T-helper 1 cell treated with Interleukin-12 subunit alpha and Interleukin-12 subunit beta and Interleukin-4 antibody, amounts not matched to agents 30 ng/mL and 1 ng/mL, for 36 hours (primary cell): ENCODE results near the gene GPC5. TPM values are rescaled to one million over a fixed set of nuclear protein-coding genes. Genes with fewer than 3 reads are reported as not detected.

Experiments used
- intact Hi-C: fragments of 100-400 bp; cut with micrococcal nuclease; formaldehyde crosslinking; loops from one replicate; pipeline ENCODE4 v1.15.1; 2024
- total RNA-seq: library from RNA; stranded (reverse); gene quantifications from 2 replicates; pipeline ENCODE4 v1.2.3, GENCODE V29; 2022

Gene GPC5
- total RNA-seq, 1 donor from 2014 or later = 0.22 TPM

DNA sequence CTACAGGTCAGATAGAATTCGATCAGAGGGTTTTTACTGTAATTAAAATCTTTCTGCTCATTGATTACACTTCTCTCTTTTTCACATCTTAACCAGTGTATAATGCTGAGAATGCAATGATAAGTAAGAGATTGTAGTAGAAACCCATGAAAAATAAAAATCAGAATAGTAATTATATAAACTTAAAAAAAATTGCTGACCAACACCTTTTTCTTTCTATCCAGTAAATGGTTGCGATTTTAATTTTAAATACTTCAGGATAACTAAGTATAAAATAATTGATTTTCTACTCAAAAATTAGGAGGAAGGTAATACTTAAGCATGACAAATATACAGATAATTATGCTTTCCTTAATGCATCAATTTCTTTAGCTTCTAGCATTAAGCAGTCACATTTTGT is 917.6 kb downstream of the GPC5 start:
- intact Hi-C loops = no loop called here

DNA sequence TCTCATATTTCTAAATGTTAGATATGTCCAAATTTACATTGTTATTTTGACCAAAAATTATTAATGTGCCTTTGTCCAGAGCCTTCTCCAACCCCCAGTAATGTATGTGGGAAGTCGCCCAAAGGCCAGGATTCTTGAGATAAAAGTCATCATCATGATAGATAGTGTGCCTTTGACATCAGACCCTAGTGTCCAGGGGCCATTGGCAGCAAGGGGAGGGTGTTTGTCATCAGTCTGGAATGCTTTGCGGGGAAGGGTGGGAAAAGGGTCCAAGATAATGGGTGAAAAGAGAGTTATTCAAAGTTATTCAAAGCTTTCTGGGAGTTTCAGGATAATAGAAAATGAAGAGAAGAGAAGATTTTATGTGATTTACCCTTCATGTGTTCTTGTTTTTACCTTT is 918.6 kb downstream of the GPC5 start:
- intact Hi-C loops = no loop called here

- intact Hi-C loops = no loop called here
Measured at GRCh38 chr13:92320323-92320722, 921.9 kb downstream of the GPC5 start.

GRCh38 chr13:92321174-92321573 is 922.8 kb downstream of the GPC5 start:
- intact Hi-C loops = no loop called here

DNA sequence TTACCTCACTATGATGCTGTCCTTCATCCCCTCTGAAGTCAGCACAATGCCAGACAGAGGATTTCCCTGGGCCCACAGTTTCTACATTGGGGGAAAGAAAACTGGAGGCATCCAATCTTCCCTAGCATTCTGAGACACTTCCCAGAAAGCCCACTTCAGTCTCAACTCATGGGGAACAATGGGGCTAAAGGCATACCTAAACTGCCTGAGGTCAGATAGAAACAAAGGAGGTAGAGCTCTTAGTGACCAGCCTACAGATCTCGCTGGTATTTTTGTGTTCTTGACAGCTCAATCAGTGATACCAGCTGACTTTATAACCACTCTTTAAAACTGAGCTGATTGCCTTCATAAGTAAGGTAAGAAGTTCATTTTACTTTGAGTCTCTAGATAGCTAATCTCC is 947.2 kb downstream of the GPC5 start:
- intact Hi-C loops = no loop called here

DNA sequence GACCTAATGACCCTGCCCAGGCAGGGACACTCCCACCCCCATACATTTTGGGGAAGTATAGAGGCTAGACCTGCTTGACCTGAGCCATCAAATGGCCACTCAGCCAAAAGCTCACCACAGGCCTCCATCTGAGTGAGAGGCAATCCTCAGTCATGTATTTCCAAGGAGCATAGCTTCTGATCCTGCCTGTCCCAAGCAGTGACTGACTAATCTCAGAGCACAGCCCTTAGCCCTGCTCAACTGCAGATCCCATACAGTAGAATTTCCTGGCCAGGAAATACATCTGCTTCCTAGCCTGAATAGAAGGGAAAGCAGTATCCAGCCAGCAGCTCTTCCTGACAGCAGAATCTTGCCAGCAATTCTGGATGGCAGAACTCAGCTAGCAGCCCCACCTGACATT is 947.6 kb downstream of the GPC5 start:
- intact Hi-C loops = no loop called here

- intact Hi-C loops = no loop called here
Measured at GRCh38 chr13:92354583-92354982, 956.2 kb downstream of the GPC5 start.

DNA sequence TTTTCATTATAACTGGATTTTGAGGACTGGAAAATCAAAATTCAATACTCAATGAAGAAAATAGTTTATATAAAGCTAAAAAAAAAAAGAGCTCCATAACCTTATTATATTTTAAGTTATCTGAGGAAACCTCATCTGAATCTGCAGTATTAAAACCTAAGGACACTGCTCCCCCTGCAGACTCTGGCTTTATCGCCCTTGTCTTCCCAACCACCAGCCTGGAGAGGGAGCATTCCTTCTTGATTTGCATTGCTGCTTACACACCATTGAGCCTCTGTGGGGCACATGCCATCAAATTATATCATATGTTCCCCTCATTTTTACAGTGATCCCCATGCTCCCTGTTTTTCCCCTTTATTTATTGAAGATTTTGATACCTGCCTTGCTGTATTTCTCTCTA is 956.8 kb downstream of the GPC5 start:
- intact Hi-C loops = no loop called here

GRCh38 chr13:92362717-92363116 is 964.3 kb downstream of the GPC5 start:
- intact Hi-C loops = no loop called here

GRCh38 chr13:92365904-92366303 is 967.5 kb downstream of the GPC5 start:
- intact Hi-C loops = no loop called here

DNA sequence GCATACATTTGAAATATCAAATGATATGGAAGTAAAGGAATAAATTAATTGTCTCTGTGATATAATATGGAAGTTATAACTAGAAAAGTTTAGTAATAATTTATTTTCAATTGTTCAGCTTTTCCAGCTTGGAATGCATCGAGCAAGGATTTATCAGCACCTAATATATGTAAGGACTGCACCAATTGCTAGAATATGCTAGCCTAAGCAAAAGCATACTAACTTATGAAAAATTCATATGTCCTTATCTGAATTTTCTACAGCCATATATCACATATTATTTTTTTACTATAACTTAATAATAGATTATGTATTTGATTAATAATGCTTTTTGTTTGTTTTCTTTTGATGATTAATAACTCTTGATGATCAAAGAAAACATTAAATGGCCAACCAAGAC is 979.0 kb downstream of the GPC5 start:
- intact Hi-C loops = no loop called here

- intact Hi-C loops = no loop called here
Measured at GRCh38 chr13:92379371-92379770, 981.0 kb downstream of the GPC5 start.

- intact Hi-C loops = no loop called here
Measured at GRCh38 chr13:92384410-92384809, 986.0 kb downstream of the GPC5 start.

GRCh38 chr13:92387245-92387644 is 988.8 kb downstream of the GPC5 start:
- intact Hi-C loops = no loop called here

DNA sequence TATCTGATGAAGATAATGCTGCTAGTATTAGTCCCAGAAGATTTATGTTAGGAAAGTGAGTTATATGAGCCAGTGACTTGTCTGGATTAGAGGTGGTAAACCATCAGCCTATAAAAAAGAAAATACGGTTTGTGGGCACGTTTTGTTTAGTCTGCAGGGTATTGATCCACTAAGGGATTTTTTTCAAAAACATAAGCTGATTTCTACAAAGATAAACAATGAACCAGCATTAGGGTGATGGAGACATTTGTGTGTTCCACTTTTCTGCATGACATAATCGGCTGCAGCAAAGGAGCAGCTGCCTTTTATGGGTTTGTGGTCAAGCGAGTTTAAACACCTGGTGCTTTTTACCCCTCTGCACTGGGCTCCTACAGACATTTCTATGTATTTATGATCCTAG is 991.8 kb downstream of the GPC5 start:
- intact Hi-C loops = no loop called here

- intact Hi-C loops = no loop called here
Measured at GRCh38 chr13:92403606-92404005, 1005.2 kb downstream of the GPC5 start.

GRCh38 chr13:92407858-92408257 is 1009.4 kb downstream of the GPC5 start:
- intact Hi-C loops = no loop called here

DNA sequence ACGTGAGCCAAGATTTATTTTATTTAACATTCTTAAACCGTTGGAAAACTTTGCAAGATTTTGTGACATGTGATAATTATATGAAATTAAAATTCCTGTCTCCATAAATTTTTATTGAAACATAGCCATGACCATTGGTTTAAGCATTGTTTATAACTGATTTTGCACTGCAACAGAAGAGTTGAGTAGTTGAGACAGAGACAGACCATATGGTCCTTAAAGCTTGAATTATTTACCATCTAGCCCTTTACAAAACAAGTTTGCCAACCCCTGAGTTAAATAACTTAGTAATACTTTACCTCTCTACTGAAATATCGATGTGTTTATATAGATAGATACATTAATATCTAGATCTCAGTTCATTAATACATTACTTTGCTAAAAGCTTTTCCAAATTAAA is 1014.1 kb downstream of the GPC5 start:
- intact Hi-C loops = no loop called here

GRCh38 chr13:92412996-92413395 is 1014.6 kb downstream of the GPC5 start:
- intact Hi-C loops = no loop called here

GRCh38 chr13:92413452-92413851 is 1015.0 kb downstream of the GPC5 start:
- intact Hi-C loops = no loop called here

DNA sequence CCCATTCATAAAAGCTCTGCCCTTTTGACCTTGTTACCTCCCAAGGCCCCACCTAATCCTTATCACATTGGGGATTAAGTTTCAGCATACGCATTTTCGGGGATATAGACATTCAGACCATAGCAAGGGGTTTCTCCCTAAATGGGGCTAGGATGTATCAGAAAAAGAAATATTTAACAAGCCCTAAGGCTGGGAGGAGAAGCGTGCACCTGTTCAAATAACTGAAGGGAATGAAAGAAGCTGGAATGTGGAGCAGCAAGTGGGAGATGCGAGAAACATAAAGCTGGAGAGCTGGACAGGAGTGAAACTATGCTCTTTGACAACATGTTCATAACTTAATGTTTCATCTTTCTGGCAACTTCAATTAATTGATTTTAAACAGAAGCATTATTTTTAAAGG is 1016.4 kb downstream of the GPC5 start:
- intact Hi-C loops = no loop called here

DNA sequence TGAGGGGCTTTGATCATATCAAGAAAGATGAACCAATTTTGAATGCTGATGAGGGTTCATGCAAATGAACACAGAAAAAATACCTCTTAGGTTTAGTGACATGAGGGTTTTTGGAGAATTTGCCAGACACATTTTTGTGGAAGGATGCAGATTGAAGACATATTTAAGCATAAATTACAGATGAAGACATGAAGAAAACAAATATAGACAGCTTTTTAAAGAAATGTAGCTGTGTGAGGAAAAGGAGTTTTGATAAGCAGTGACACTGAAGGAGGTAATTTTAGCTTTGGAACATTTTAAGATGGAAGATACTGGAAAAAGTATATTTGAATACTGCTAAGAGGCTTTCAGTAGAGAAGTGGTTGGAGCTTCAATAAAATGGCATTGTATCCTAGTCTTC is 1017.4 kb downstream of the GPC5 start:
- intact Hi-C loops = loop anchor here (1.0 kb wide), 1 partner anchor 46 kb away; no protein-coding TSS in a partner anchor

- intact Hi-C loops = no loop called here
Measured at GRCh38 chr13:92418818-92419412, 1020.5 kb downstream of the GPC5 start.

DNA sequence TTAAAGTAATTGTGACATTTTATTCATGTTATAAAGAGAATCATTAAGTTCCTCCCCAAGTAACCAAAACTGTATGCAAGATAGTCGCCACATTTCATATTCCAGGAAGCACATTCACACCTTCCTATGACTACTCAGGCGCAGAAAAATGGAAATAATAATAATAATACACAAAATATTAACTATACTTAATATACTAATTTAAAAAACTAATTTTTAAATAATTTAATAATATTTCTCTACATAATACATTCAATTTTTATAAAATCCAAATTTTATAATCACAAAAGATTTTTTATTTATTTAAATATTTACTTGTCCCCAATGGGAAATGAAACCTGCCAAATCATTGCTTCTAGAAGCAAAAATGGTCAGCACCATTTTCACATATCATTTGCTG is 1030.8 kb downstream of the GPC5 start:
- intact Hi-C loops = no loop called here
